Measurements from ENCODE around the gene TRPM8.
"Not testable (repeated sequence)": the region's sequence is repeated elsewhere in the genome, so short reads cannot be mapped to it uniquely, and the experiment has no call there.

GRCh38 chr2:233896253-233896652, 20.9 kb upstream of the TRPM8 start:
- TF ChIP-seq, protein P1, sequence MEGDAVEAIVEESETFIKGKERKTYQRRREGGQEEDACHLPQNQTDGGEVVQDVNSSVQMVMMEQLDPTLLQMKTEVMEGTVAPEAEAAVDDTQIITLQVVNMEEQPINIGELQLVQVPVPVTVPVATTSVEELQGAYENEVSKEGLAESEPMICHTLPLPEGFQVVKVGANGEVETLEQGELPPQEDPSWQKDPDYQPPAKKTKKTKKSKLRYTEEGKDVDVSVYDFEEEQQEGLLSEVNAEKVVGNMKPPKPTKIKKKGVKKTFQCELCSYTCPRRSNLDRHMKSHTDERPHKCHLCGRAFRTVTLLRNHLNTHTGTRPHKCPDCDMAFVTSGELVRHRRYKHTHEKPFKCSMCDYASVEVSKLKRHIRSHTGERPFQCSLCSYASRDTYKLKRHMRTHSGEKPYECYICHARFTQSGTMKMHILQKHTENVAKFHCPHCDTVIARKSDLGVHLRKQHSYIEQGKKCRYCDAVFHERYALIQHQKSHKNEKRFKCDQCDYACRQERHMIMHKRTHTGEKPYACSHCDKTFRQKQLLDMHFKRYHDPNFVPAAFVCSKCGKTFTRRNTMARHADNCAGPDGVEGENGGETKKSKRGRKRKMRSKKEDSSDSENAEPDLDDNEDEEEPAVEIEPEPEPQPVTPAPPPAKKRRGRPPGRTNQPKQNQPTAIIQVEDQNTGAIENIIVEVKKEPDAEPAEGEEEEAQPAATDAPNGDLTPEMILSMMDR (IDR thresholded peaks at IDR 0.05), result not testable (repeated sequence)
- not testable (repeated sequence) for TF ChIP-seq POLR2A (IDR thresholded peaks at IDR 0.05)

Measured in uterus (tissue), 2 donors.